Smooth muscle cell (in vitro differentiated cells): ENCODE data around the gene DDX4. TPM values are rescaled to one million over a fixed set of nuclear protein-coding genes. Genes with fewer than 3 reads are reported as not detected.

Experiments used
- DNase-seq: peaks from one replicate; lab custom pipeline; 2025; ENCODE audit not compliant: unreplicated experiment; lab: John Stamatoyannopoulos, UW
- H2AFZ ChIP-seq: fragments of 200-600 bp; sonication (generic); 2 replicates; pipeline ENCODE4 v1.6.0; 2016; ENCODE audit warnings: antibody characterized with exemption, low read depth, mild to moderate bottlenecking
- H3F3A ChIP-seq: fragments of 200-600 bp; sonication (generic); 2 replicates; pipeline ENCODE4 v1.6.0; 2017; ENCODE audit warnings: antibody characterized with exemption, low read depth
- H3K27ac ChIP-seq: fragments of 200-600 bp; sonication (generic); 2 replicates; pipeline ENCODE4 v1.5.1; 2016; ENCODE audit warnings: low read depth, mild to moderate bottlenecking
- H3K27me3 ChIP-seq: fragments of 200-600 bp; sonication (generic); 2 replicates; pipeline ENCODE4 v1.6.1; 2016; ENCODE audit warnings: low read depth, mild to moderate bottlenecking
- H3K36me3 ChIP-seq: fragments of 200-600 bp; sonication (generic); 2 replicates; pipeline ENCODE4 v1.5.1; 2016; ENCODE audit warnings: low read depth
- H3K4me1 ChIP-seq: fragments of 200-600 bp; sonication (generic); 2 replicates; pipeline ENCODE4 v1.5.1; 2016; ENCODE audit warnings: low read depth
- H3K4me2 ChIP-seq: fragments of 200-600 bp; sonication (generic); 2 replicates; pipeline ENCODE4 v1.6.0; 2016; ENCODE audit warnings: mild to moderate bottlenecking
- H3K4me3 ChIP-seq: fragments of 200-600 bp; sonication (generic); 2 replicates; pipeline ENCODE4 v1.5.1; 2016; ENCODE audit warnings: mild to moderate bottlenecking
- H3K79me2 ChIP-seq: fragments of 200-600 bp; sonication (generic); 2 replicates; pipeline ENCODE4 v1.6.0; 2016; ENCODE audit warnings: low read depth, mild to moderate bottlenecking
- H3K9ac ChIP-seq: fragments of 200-600 bp; sonication (generic); 2 replicates; pipeline ENCODE4 v1.6.0; 2016; ENCODE audit warnings: low read depth
- H3K9me3 ChIP-seq: fragments of 200-600 bp; sonication (generic); replicated peaks from 2 replicates; pipeline ENCODE4 v1.5.1; 2016; ENCODE audit warnings: low read depth
- H4K20me1 ChIP-seq: fragments of 200-600 bp; sonication (generic); 2 replicates; pipeline ENCODE4 v1.6.0; 2016; ENCODE audit warnings: low read depth
- CTCF ChIP-seq: fragments of 200-600 bp; sonication (generic); IDR thresholded peaks from 2 replicates; pipeline ENCODE4 v1.5.1; 2017; ENCODE audit warnings: borderline replicate concordance, mild to moderate bottlenecking, antibody characterized with exemption; ENCODE audit not compliant: insufficient read depth, poor library complexity, severe bottlenecking
- WGBS: methylation state at CpG from one replicate; pipeline ENCODE4 v1.1.7; 2016; ENCODE audit warnings: low lambda C conversion rate; 5-methylcytosine and 5-hydroxymethylcytosine counted together
- polyA plus RNA-seq: library from polyadenylated mRNA; unstranded; fragments of >200 nt; fragmentation: Nextera tagmentation; extraction: Ambion mirVana; gene quantifications from 2 replicates; pipeline ENCODE4 v1.2.1, GENCODE V29; 2016
- total RNA-seq: library from RNA; depleted of rRNA; stranded (reverse); fragments of >200 nt; gene quantifications from 2 replicates; pipeline ENCODE4 v1.2.3, GENCODE V29; 2014

DDX4 gene
- total and polyA plus RNA-seq, 2 experiments from 2014 or later, result 0.09 TPM; not detected in 1

GRCh38 chr5:55823151-55823796 is 85.4 kb downstream of the DDX4 start:
- Histone ChIP-seq H3K79me2 (no peaks in the 10 kb centered on the region), H3K36me3 (no peaks in the 10 kb centered on the region), H3K4me2 (no peak overlapping the region), H4K20me1 (no peaks in the 10 kb centered on the region), H3K4me3 (no peak overlapping the region), H3F3A (no peaks in the 10 kb centered on the region), H3K27ac (no peak overlapping the region), H2AFZ (no peak overlapping the region), H3K27me3 (no peaks in the 10 kb centered on the region), H3K9ac (no peak overlapping the region), H3K9me3 (no peaks in the 10 kb centered on the region), H3K4me1 (no peaks in the 10 kb centered on the region)
- DNase-seq, result no peak
- no peak for TF ChIP-seq CTCF
- WGBS, result 97% methylated on average over 1 of the region's 1 CpG

DNA sequence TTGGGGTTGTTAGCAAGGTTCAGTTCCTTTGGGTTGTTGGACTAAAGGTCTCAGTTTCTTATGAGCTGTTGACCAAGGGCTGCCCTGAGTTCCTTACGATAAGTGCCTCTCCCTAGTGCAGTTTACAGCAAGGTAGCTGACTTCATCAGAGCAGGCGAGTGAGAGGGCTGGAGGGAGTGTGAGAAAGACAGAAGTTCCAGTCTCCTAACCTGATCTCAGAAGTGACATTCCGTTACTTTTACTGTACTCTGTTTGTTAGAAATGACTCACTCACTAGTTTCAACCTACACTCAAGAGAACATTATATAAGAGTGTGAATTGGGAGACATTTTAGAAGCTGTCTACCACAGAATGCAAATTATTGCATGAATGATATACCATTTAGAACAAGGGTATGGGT is 92.1 kb downstream of the DDX4 start:
- H3K27me3 ChIP-seq, result no peaks in the 10 kb centered on the region
- no peak overlapping the region for H3K4me3 ChIP-seq
- no peaks in the 10 kb centered on the region for H3K9me3 ChIP-seq
- H3K36me3 ChIP-seq, result no peaks in the 10 kb centered on the region
- 69% methylated on average over 3 of the region's 3 CpGs for WGBS
- no peak overlapping the region for H3K4me2 ChIP-seq
- H2AFZ ChIP-seq, result no peak overlapping the region
- no peaks in the 10 kb centered on the region for H3F3A ChIP-seq
- no peak overlapping the region for H3K27ac ChIP-seq
- H4K20me1 ChIP-seq, result no peaks in the 10 kb centered on the region
- no peaks in the 10 kb centered on the region for H3K79me2 ChIP-seq
- H3K4me1 ChIP-seq, result no peaks in the 10 kb centered on the region
- DNase-seq, result no peak
- no peak overlapping the region for H3K9ac ChIP-seq
- no peak for TF ChIP-seq CTCF

DNA sequence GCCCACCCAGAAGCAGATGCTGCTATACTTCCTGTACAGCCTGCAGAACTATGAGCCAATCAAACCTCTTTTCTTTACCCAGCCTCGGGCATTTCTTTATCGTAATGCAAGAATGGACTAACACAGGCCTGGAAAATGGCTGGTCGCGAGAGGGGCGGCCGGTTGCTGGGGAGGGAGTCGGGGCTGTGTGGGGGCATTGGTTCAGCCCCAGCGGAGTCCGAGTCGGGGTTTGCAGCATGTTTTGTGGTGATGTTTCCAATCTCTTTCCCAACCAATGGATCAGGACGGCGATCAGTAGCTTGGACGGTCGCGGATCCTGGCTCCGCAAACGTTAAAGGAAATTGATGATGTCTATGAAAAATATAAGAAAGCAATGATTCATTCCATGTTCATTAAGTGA is 94.6 kb downstream of the DDX4 start:
- Histone ChIP-seq H3K79me2 (no peaks in the 10 kb centered on the region), H3K4me3 (no peak overlapping the region), H3K9ac (no peak overlapping the region), H3K36me3 (no peaks in the 10 kb centered on the region), H3K9me3 (no peaks in the 10 kb centered on the region), H3K4me1 (no peaks in the 10 kb centered on the region), H3K27ac (no peak overlapping the region), H3F3A (no peaks in the 10 kb centered on the region), H3K27me3 (no peaks in the 10 kb centered on the region), H4K20me1 (no peaks in the 10 kb centered on the region), H3K4me2 (no peak overlapping the region), H2AFZ (no peak overlapping the region)
- 98% methylated on average over 17 of the region's 17 CpGs for WGBS
- TF ChIP-seq CTCF, result no peak
- no peak for DNase-seq

- WGBS, result 56% methylated on average over 1 of the region's 1 CpG
- no peak for TF ChIP-seq CTCF
- DNase-seq, result no peak
Observed at GRCh38 chr5:55836191-55836590, 98.3 kb downstream of the DDX4 start.

More at GRCh38 chr5:55836191-55836590, 98.3 kb downstream of the DDX4 start:
- H3K4me2 ChIP-seq, result no peak overlapping the region
- H4K20me1 ChIP-seq, result no peaks in the 10 kb centered on the region
- no peak overlapping the region for H3K27ac ChIP-seq
- no peaks in the 10 kb centered on the region for H3K4me1 ChIP-seq
- H3F3A ChIP-seq, result no peaks in the 10 kb centered on the region
- H3K4me3 ChIP-seq, result no peak overlapping the region
- H3K79me2 ChIP-seq, result no peaks in the 10 kb centered on the region
- H3K9ac ChIP-seq, result no peak overlapping the region
- no peaks in the 10 kb centered on the region for H3K27me3 ChIP-seq
- no peaks in the 10 kb centered on the region for H3K9me3 ChIP-seq
- H2AFZ ChIP-seq, result no peak overlapping the region
- no peaks in the 10 kb centered on the region for H3K36me3 ChIP-seq
